Stimulated activated CD8-positive, alpha-beta memory T cell treated with anti-CD3 and anti-CD28 coated beads, Interleukin-7, amount 100 ng/mL, for 48 hours (primary cell): ENCODE data around the gene MARCHF3.
"Not testable (repeated sequence)": the region's sequence is repeated elsewhere in the genome, so short reads cannot be mapped to it uniquely, and the experiment has no call there.

ENCODE experiments used
- DNase-seq, 2 donors: peaks; one replicate each; pipeline ENCODE4 v3.0.0-alpha.2; 2020; ENCODE audit warnings: low read depth in 1 of 2; ENCODE audit errors: extremely low read depth in 1 of 2

Gene MARCHF3, protein sequence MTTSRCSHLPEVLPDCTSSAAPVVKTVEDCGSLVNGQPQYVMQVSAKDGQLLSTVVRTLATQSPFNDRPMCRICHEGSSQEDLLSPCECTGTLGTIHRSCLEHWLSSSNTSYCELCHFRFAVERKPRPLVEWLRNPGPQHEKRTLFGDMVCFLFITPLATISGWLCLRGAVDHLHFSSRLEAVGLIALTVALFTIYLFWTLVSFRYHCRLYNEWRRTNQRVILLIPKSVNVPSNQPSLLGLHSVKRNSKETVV

DNA sequence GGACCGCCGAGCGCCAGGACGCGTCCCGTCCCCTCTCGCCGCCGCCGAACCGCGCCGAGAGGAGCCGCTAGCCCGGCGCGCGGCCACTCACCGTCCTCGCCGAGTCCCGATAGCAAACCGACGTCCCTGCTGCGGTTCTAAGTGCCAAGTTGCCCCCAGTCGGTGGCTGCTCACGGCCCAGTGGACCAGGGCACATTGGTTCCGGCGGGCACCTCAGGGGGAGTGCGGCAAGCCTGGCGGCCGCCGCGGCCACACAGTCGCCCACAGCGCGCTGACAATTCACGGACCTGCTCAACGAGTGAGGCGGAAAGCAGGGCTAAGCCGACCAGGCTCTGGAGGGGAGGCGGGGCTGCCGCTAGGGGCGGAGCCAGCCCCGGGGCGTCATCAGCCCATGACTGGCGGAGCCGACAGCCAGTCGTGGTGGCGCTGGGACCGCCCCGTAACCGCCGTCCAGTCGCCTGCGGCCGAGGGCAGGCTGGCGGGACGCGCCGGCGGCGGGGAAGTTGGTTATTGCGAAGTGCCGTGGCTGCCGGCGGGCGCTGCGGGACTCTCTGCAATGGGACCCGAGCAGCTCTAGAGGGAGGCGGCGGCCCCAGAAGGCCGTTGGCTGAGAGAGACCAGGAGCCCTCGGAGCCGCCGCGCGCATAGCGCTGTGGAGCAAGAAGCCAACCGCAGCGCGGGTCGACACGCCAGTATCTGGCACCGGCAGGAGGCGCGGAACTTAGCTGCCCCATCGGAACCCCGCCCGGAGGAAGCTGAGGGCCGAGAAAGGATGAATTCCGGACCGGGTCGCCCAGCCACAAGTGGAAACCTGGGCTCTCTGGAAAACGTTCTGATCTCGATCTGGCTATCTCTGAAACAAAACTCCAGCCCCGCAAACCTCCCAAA lies at the start of gene MARCHF3:
Gene MARCHF3, minus strand, starts transcription at position 300 of the 888 bp plus-strand sequence. CDS start 112,387 bp downstream, outside the sequence.
- DNase-seq: peak; percentile 86 to 91

DNA sequence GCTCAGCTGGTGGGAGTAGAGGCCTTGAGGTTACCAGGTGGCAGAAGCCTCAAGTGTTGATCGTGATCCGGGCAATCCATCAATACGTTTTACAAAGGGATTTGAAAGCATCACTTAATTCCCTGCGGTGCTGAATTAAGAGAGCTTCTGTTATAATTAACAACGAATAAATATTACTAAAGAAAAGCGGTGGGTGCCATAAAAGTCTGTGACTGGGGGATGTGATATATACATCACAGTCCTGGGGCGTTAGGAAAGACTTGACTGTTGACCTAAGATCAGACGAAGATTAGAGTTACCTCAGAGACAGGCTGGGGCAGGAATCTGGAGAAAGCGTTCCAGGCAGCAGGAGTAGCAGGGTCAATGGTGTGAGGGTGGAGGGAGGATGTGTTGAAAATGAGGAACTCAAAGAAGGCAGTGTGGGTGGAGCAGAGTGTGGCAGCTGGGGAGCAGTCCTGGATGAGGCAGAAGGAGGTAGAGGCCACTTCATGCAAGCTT lies 49.7 kb upstream of the MARCHF3 start:
- DNase-seq: no peak

DNA sequence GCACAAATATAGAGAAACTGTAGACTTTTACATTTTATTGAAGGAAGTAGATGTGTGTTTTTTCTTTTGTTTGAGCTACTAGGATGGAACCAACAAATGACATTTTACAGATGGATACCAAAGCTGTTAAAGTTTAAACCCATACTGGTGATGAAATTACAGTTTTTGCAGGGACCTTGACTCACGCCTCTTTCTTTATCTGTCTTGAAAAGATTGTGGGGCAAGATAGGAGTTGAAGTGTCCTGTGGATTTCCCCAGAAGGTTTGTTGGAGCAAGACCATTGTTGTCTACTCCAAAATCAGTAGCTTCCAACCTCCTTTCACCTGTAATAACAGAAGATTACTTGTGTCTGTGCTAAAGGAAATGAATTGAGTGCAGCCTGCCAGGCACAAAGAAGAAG lies 47.0 kb upstream of the MARCHF3 start:
- DNase-seq: no peak

DNA sequence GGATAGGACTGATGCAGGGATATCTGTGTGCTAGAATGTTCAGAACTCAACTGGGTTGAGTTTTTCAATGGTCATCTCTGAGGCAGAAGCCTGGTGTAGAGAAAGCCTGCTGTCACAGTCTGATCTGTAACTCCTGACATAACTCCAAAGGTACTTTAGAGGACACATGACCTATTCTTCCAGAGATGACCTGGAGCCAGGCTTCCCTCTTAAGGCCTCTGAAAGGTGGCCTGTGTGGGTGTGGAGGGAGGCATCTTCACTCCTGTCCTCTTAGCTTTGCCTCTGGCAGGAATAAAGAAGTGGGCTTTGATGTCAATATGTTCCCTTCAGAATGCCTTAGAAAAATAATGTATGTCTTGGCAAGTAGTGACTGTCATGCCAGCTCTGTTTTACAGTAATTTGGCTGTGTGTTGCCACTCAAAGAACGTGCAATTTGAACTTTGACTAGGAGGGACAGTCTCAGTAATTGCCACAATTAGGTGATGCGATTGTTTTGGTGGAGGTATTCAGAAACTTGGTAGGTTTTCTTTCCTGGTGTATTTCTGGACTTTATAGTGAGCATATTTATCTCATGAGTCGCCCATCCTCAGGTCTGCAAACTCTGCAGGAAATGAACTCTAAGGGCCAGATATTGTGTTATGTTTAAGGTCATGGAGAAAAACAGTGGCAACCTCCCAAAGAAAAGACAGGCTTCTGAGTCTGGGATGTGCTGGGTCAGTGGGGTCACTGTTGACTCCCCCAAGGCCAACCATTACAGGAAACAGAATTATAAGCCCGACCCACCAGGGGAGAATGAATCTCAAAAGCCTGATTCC lies 46.2 kb upstream of the MARCHF3 start:
- DNase-seq: no peak

DNA sequence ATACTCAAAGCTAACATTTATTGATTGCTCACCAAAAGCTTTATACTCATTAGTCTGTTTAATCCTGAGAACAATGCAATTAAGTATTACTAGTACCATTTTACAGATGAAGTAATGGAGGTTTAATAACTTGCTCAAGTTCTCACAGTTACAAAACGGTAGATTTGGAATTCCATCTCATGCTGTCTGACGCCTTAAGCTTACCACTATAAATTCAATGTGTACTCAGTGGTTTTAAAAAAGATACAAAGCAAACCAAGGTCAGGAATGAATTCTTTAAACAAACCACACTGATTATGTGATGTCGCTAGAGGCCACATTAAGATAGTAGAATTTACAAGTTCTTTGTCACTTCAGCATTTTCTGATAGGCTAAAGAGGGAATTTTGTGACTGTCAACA lies 44.1 kb upstream of the MARCHF3 start:
- no peak for DNase-seq

DNA sequence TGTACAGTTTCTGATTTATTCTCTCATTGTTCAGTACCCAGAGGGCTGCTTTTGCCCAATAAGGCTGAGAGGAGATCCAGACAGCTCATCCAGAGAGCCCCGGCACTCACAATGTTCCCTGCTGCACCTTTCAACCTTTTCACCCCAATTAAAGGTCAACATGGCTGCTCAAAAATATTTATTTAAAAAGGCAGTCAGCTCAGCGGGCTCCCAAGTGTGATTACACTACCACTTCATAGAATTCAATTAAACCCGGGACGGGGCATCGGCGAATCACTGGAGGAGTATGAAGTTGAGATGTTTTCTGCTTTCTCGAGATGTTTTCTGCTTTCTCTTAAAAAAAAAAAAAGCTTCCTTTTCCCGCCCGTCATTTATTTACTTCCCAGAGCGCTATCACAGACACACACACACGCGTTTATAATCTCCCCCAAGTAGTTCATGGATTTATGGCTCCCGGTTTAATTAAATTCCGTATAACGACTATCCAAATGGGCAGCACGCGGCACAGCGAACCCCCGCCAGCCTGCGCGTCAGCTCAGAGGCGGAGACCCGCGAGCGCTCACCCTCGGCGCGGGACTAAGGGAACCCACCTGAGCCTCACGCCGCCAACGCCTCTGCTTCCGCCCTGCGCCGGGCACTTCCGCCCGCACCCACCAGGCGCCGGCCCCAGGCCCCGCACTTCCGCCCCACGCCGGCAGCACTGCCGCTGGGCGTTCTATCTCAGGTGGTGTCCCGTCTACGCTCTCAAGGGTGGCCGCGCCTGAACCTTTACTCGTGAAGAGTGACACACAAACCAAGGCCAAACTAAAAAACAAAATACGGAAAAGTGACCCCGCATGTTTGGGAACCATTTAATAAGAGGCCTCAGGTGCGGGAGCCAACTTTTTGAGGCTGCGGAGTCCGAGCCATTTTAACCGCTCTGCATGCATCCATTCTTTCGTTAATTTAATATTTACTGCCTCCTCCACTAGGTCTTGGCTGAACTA lies 42.8 kb upstream of the MARCHF3 start, which contains the start of gene C5orf63:
Gene C5orf63, minus strand, starts transcription at position 642 of the 986 bp plus-strand sequence. CDS start 14,507 bp downstream, outside the sequence.
- DNase-seq: peak; percentile 60 to 63

DNA sequence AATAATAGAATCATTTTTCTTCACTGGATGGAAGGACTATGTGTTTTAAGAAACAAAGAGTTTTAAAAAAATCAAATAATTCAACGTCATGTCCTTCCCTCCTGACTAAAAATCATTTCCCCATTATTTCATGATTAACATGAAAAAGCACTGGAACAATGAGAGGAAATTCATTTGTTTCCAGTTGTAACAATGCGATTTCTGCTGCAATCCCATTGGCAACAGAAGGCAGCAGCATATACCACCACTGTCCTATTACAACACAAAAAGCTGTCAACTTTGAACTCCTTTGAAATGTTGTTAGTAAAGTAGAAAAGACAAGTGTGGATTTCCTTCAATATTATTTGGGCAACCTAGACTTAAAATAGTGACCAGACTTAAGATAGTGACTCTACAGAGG lies 39.9 kb upstream of the MARCHF3 start:
- no peak for DNase-seq

DNA sequence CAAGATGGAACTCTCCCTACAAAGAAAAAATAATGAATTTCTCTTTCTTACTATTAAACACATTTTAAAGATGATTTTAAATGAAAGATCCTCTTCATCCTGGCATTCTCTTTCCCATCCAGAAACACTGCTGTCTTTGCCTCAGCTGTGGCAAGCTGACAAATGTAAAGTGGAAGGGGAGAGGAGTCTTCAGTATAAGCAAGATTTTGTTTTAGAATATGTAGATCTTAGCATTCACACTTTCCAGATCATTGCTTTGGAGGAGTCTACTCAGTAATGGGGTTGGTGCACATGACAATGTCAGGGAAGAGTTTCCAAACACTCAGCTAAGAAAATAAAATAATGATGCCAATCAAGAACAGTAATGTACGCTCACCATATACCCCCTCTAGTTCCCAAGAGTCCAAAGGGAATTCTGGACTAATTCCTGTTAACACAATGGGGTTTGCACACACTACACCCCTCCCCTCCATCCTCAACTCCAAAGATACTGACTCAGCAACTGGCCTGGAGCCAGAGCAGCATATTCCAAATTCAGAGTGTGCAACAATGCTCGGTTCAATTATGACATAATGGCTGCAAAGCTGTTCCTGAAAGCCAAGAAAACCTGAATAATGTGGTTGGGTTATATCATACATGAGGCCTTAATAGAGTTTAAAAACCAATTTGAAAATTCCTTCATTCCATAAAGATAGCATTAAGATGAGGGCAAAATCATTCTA lies 38.3 kb upstream of the MARCHF3 start:
- no peak for DNase-seq

DNA sequence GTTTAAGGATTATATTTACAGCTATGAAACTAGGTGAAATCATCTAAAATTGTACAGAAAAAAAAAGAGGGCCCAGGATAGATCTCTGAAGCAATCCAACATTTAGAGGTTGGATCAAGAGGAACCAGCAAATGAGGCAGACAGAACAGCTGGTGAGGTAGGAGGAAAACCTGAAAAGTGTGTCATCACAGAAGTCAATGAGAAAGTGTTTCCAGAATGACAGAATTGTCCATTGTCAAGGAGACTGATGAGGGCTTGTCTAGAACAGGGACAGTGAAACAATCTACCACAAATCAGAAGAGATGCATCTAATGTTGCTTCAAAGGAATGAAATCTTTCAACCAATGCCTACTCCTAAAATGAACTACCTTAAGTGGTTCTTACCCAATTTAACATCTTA lies 36.4 kb upstream of the MARCHF3 start:
- DNase-seq: no peak

DNA sequence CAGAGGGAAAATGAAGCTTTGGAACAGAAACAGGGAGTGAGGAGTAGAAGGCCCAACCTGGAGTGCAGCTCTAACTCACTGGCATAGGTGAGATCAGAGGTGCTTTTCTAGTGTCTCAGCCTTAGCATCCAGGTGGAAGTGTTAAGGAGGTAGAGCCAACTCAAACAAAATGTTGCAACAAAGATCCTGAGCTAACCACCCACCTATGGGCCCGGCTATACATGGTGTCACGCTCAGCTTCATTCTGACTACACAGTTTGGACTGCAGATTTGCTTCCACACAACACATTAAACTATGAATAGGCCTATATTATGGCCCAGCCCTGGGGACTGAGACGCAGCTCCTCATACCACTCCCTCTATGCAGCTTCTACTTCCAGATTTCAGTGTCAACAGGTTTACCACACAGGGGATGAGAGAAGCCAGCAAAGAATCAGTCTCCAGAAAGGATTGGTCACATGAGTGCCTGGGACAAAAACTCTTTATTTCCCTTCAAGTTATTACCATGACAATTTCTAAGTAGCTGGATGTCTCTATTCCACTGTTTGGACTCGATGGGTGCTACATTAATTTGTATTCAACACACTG lies 34.0 kb upstream of the MARCHF3 start:
- no peak for DNase-seq

DNA sequence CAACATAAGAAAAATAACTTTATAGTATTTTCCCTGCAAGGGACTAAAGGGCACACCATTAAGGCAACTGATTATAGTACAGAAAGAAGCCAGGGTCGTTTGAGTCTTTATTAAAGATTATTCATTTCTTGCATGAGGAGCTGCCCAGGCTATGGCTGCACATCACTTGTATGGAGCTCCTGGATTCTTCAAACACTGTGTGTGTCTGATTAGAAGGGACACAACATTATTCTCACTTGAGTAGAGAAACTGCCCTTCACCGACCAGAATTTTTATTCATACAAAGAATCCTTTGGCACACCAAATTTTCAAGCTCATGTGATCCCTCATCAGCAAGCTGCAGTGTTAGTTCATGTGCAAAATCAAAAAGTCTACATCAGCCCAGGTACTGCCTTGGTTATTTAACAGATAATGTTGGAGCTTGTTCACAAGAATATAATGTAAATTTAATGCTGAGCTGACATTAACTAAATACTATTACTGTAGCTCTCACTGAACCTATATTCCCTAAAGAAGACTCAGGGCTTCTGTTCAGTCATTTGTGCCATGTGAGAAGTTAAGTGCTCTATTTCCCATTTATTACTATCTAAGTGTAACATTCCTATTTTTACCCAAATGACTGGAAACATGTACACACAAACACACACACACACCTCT lies 33.0 kb upstream of the MARCHF3 start:
- DNase-seq: no peak

DNA sequence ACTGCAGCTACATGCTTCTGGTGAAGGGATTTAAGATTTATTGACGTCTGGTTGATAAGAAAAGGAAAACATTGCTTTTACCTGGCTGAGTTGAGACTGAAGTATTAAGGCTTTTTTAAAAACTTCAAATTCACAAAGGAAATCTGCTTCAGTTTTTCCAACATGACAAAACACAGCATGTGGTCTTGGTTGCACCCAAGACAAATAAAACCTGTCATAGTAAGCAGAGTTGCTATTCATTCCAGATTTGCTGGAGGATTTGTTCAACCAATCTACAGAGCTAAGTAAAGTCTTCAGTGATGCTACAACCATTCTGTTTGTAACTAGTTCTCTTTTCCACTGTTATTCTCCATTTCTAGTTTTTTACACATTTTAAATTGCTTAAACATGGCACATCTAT lies 31.6 kb upstream of the MARCHF3 start:
- no peak for DNase-seq

DNA sequence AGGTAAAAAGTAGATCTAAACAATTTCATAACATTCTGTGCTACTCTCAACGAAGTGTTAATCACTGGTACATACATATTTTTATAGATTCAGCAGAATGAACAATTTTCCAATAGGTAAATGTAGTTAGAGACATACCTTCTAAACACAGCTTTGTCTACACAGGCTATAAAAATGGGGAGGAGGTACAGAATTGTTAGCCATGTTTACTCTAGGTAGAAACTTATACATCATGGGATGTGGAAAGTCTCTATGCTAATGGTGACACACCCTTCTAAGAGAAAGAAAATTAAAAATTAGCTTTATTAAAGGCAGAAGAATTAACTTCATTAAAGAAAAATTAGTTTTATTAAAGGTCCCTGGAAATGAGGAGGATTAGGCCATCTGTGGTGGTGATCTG lies 31.2 kb upstream of the MARCHF3 start:
- no peak for DNase-seq

DNA sequence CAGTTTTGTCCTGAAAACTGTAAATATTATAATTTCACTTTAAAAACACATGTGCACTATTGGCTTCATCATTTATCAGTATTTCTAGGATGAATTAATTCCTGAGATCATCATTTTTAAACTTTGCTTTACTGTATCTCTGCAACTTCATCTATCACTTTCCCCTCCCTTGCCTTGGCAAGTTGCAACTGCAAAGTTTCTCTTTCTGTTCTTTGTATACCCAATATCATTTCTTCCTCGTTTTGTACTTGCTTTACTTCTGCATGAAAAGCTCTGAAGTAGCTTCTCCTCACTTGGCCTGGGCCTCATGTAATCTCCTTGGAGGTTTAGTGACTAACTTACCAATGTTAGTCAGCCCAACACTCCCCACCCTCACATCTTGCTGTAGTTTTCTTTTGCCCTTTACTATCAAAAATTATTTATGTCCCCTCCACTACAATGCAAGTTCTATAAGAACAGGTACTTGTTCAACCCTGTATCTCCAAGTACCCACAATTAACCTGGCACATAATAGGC lies 30.2 kb upstream of the MARCHF3 start:
- DNase-seq: no peak

DNA sequence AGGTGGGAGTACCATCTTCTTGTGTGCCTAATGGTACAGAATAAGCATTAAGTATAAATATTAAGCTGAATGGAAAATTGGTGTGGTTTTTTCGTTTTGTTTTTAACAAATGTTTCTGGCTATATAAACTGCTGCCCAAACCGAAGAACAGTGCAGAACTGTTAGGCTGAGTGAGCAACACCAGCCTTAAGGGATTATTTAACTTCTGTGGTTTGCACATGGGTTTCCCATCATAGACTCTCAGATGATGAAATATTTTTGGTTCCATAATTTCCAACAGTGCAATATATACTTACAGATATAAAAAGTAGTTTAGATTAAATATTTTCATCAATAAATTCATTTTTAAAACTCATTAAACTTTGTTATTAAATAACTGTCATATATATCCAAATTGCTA lies 26.5 kb upstream of the MARCHF3 start:
- DNase-seq: no peak

DNA sequence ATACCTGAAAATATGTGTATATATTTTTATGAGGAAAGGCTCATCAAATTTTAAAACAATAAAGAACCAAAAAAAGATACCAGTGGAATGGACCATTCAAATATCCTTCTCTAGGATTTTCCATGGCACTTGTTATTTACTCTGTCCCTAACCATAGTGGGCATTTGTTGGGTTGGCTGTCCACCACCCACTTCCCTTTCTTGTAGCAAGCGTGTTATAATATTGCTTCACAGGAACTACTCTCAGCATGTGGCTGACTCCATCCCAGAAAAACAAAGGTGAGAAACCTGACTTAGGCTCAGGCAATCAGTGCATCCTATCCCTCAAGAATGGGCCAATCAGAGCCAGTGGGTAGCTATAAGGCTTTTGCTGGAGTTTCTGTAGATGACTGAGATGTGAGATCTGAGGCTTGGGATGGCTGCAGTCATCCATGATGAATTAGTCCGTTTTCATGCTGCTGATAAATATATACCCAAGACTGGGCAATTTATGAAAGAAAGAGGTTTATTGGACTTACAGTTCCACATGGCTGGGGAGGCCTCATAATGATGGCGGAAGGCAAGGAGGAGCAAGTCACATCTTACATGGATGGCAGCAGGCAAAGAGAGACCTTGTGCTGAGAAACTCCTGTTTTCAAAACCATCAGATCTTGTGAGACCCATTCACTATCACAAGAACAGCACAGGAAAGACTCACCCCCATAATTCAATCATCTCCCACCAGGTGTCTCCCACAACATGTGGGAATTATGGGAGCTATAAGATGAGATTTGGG lies 25.7 kb upstream of the MARCHF3 start:
- no peak for DNase-seq

DNA sequence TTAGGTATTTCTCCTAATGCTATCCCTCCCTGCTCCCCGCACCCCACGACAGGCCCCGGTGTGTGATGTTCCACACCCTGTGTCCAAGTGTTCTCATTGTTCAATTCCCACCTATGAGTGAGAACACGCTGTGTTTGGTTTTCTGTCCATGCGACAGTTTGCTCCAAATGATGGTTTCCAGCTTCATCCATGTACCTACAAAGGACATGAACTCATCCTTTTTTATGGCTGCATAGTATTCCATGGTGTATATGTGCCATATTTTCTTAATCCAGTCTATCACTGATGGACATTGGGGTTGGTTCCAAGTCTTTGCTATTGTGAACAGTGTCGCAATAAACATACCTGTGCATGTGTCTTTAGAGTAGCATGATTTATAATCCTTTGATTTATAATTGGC lies 23.2 kb upstream of the MARCHF3 start:
- not testable (repeated sequence) for DNase-seq
